Measurements from ENCODE around the gene TSPEAR.
"Not testable (repeated sequence)": the region's sequence is repeated elsewhere in the genome, so short reads cannot be mapped to it uniquely, and the experiment has no call there.

Gene TSPEAR

GRCh38 chr21:44639331-44639655 lies 72.1 kb downstream of the TSPEAR start:
- Histone ChIP-seq H3K4me3 (ENCODE audit: insufficient read depth, low read length, poor library complexity, severe bottlenecking) (no peak overlapping the region), H2AFZ (ENCODE audit: low read depth, low read length, severe bottlenecking) (no peak overlapping the region), H3K9me3 (ENCODE audit: insufficient read depth, low read length) (peaks cover 4% of the 10 kb centered on the region; the same call in 1 of the 2 replicates), H3K9me2 (replicated peaks; ENCODE audit: insufficient read depth, low read length) (no peaks in the 10 kb centered on the region), H3K9ac (ENCODE audit: low read length) (no peak overlapping the region), H3F3A (ENCODE audit: insufficient read depth) (no peaks in the 10 kb centered on the region), H3K79me2 (ENCODE audit: insufficient read depth, low read length) (no peaks in the 10 kb centered on the region), H3K27me3 (ENCODE audit: low read length) (no peaks in the 10 kb centered on the region), H4K20me1 (ENCODE audit: low read depth, low read length) (no peaks in the 10 kb centered on the region), H3K4me2 (ENCODE audit: low read depth, low read length, poor library complexity, severe bottlenecking) (no peak overlapping the region), H3K27ac (ENCODE audit: low read depth, low read length) (no peak overlapping the region), H3K36me3 (ENCODE audit: low read length) (no peaks in the 10 kb centered on the region)
- TF ChIP-seq CTCF (IDR thresholded peaks at IDR 0.05; ENCODE audit: insufficient read depth, low read length, poor library complexity, severe bottlenecking) (no peak), EZH2phosphoT487 (conservative IDR thresholded peaks at IDR 0.05; ENCODE audit: low read length) (no peak)

DNA sequence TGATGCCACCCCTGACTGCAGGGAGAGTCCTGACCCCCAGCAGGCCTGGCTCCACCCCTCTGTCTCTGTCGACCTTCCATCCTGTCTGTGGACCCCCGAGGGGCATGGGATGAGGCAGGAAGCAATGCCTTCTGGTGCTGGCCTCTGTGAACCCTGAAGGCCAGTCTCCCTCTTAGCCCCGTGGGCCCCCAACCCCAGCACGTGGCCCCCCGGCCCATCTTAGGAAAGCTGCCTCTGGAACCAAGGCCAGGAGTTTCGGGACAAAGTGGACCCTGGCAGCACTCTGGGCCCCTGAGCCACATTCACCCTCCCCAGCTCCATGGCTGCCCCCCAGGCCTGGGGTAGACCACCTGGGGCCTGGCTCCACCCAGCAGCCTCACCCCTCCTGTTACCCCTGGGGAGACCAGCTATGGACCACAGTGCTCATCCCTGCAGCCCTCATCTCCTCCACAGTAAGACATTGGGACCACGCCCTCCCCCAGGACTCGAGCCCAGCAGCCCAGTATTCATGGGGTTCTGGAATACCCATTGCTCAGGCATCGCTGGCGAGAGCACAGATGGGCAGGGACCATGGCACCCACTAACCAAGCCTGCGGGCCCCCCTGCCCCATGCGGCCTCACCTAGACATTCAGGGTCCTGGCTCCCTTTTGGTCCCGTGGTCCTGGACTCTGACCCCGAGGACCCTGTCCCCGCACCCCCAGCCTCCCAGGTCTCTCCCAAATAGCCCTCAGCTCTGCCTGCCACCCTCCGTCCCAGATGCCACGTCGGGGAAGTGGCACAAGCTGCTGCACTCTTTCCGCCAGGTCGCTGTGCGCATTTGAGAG lies 72.7 kb downstream of the TSPEAR start:
- not testable (repeated sequence) for H3K9me3 ChIP-seq (ENCODE audit: insufficient read depth, low read length); H3K9me2 ChIP-seq (replicated peaks; ENCODE audit: insufficient read depth, low read length); H3F3A ChIP-seq (ENCODE audit: insufficient read depth); H3K27me3 ChIP-seq (ENCODE audit: low read length); H3K4me2 ChIP-seq (ENCODE audit: low read depth, low read length, poor library complexity, severe bottlenecking); H2AFZ ChIP-seq (ENCODE audit: low read depth, low read length, severe bottlenecking); H3K36me3 ChIP-seq (ENCODE audit: low read length); H3K4me3 ChIP-seq (ENCODE audit: insufficient read depth, low read length, poor library complexity, severe bottlenecking); H3K79me2 ChIP-seq (ENCODE audit: insufficient read depth, low read length); H4K20me1 ChIP-seq (ENCODE audit: low read depth, low read length); H3K27ac ChIP-seq (ENCODE audit: low read depth, low read length); H3K9ac ChIP-seq (ENCODE audit: low read length)

DNA sequence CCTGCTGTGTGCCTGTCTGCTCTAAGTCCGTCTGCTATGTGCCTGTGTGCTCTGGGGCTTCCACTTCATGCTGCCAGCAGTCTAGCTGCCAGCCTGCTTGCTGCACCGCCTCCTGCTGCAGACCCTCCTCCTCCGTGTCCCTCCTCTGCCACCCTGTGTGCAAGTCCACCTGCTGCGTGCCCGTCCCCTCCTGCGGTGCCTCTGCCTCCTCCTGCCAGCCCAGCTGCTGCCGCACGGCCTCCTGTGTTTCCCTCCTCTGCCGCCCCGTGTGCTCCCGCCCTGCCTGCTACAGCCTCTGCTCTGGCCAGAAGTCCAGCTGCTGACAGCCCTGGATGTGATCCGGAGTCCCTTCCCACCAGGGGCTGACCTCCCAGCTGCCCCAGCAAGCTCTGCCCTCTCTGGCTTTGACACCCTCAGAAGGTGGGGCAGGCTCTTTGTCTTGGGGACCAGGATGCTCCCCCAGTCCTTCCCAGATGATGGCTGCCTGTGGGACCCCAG lies 73.5 kb downstream of the TSPEAR start:
- not testable (repeated sequence) for H3F3A ChIP-seq (ENCODE audit: insufficient read depth); H3K27me3 ChIP-seq (ENCODE audit: low read length); H2AFZ ChIP-seq (ENCODE audit: low read depth, low read length, severe bottlenecking); H3K27ac ChIP-seq (ENCODE audit: low read depth, low read length); H3K79me2 ChIP-seq (ENCODE audit: insufficient read depth, low read length); H3K36me3 ChIP-seq (ENCODE audit: low read length); H3K4me3 ChIP-seq (ENCODE audit: insufficient read depth, low read length, poor library complexity, severe bottlenecking); H3K9ac ChIP-seq (ENCODE audit: low read length); H3K9me3 ChIP-seq (ENCODE audit: insufficient read depth, low read length); H4K20me1 ChIP-seq (ENCODE audit: low read depth, low read length); H3K9me2 ChIP-seq (replicated peaks; ENCODE audit: insufficient read depth, low read length); H3K4me2 ChIP-seq (ENCODE audit: low read depth, low read length, poor library complexity, severe bottlenecking)

- Histone ChIP-seq H4K20me1 (ENCODE audit: low read depth, low read length) (no peaks in the 10 kb centered on the region), H2AFZ (ENCODE audit: low read depth, low read length, severe bottlenecking) (no peak within 1 kb of the TSS), H3K27ac (ENCODE audit: low read depth, low read length) (no peak within 1 kb of the TSS), H3K9me2 (replicated peaks; ENCODE audit: insufficient read depth, low read length) (no peaks in the 10 kb centered on the region), H3K79me2 (ENCODE audit: insufficient read depth, low read length) (no peaks in the 10 kb centered on the region), H3K9me3 (ENCODE audit: insufficient read depth, low read length) (no peaks in the 10 kb centered on the region), H3K9ac (ENCODE audit: low read length) (no peak within 1 kb of the TSS), H3K4me2 (ENCODE audit: low read depth, low read length, poor library complexity, severe bottlenecking) (no peak within 1 kb of the TSS), H3K27me3 (ENCODE audit: low read length) (no peaks in the 10 kb centered on the region), H3K4me3 (ENCODE audit: insufficient read depth, low read length, poor library complexity, severe bottlenecking) (no peak within 1 kb of the TSS), H3K36me3 (ENCODE audit: low read length) (no peaks in the 10 kb centered on the region), H3F3A (ENCODE audit: insufficient read depth) (no peaks in the 10 kb centered on the region)
- TF ChIP-seq EZH2phosphoT487 (conservative IDR thresholded peaks at IDR 0.05; ENCODE audit: low read length) (no peak), CTCF (IDR thresholded peaks at IDR 0.05; ENCODE audit: insufficient read depth, low read length, poor library complexity, severe bottlenecking) (no peak)
These were observed 74.1 kb downstream of the TSPEAR start, which contains the start of gene KRTAP10-10 for GRCh38 chr21:44637018-44637850. TSS of gene KRTAP10-10 (plus strand) at chr21:44637356. CDS start at chr21:44637418, 62 bp downstream.

Data from SU-DHL-6 (cell line).